Liver (tissue), 3 donors: ENCODE results near the gene DAAM1.

Source experiments
- CTCF ChIP-seq: fragments of 150-350 bp; IDR thresholded peaks from 2 replicates; pipeline ENCODE4 v1.5.1; 2017; ENCODE audit warnings: improper control_type of control experiment, low read depth, low read length; ENCODE audit not compliant: missing input control
- EGR1 ChIP-seq, 2 donors: IDR thresholded peaks; 2 replicates each; pipeline ENCODE4 v1.6.1; 2016 to 2018; ENCODE audit warnings: antibody characterized with exemption in 2 of 2, low read depth in 2 of 2
- GABPA ChIP-seq, 2 donors: IDR thresholded peaks in 1 of 2; conservative IDR thresholded peaks in 1 of 2; 2 replicates each; pipeline ENCODE4 v1.6.1; 2016; ENCODE audit warnings: antibody characterized with exemption in 2 of 2, mild to moderate bottlenecking in 1 of 2, moderate library complexity in 1 of 2
- HNF4A ChIP-seq, 2 donors: conservative IDR thresholded peaks; 2 replicates each; pipeline ENCODE4 v1.6.1; 2016; ENCODE audit warnings: antibody characterized with exemption in 2 of 2, mild to moderate bottlenecking in 2 of 2
- JUND ChIP-seq, 2 donors: IDR thresholded peaks; 2 replicates each; pipeline ENCODE4 v1.6.1; 2016; ENCODE audit warnings: antibody characterized with exemption in 2 of 2
- MAX ChIP-seq: IDR thresholded peaks from 2 replicates; pipeline ENCODE4 v1.6.1; 2016; ENCODE audit warnings: antibody characterized with exemption
- NR2F2 ChIP-seq: IDR thresholded peaks from 2 replicates; pipeline ENCODE4 v1.6.1; 2016; ENCODE audit warnings: antibody characterized with exemption
- RAD21 ChIP-seq, 2 donors: IDR thresholded peaks; 2 replicates each; pipeline ENCODE4 v1.6.1; 2016; ENCODE audit warnings: antibody characterized with exemption in 2 of 2, mild to moderate bottlenecking in 2 of 2
- TAF1 ChIP-seq: conservative IDR thresholded peaks from 2 replicates; pipeline ENCODE4 v1.6.1; 2016; ENCODE audit warnings: antibody characterized with exemption, mild to moderate bottlenecking
- YY1 ChIP-seq: IDR thresholded peaks from 2 replicates; pipeline ENCODE4 v1.6.1; 2016; ENCODE audit warnings: antibody characterized with exemption, mild to moderate bottlenecking
- TF ChIP-seq, protein P1 (sequence below): IDR thresholded peaks from 2 replicates; pipeline ENCODE4 v1.6.1; 2016; ENCODE audit warnings: antibody characterized with exemption, mild to moderate bottlenecking
- donor health status: healthy.
- donor health status: healthy.

- no peak for TF ChIP-seq CTCF
- TF ChIP-seq GABPA (IDR thresholded peaks at IDR 0.05 in 1 of 2, conservative IDR thresholded peaks at IDR 0.05 in 1 of 2), result no peak
- peak in 1 of 2 donors; percentile 6 for TF ChIP-seq RAD21 (IDR thresholded peaks at IDR 0.05)
- TF ChIP-seq, protein P1, sequence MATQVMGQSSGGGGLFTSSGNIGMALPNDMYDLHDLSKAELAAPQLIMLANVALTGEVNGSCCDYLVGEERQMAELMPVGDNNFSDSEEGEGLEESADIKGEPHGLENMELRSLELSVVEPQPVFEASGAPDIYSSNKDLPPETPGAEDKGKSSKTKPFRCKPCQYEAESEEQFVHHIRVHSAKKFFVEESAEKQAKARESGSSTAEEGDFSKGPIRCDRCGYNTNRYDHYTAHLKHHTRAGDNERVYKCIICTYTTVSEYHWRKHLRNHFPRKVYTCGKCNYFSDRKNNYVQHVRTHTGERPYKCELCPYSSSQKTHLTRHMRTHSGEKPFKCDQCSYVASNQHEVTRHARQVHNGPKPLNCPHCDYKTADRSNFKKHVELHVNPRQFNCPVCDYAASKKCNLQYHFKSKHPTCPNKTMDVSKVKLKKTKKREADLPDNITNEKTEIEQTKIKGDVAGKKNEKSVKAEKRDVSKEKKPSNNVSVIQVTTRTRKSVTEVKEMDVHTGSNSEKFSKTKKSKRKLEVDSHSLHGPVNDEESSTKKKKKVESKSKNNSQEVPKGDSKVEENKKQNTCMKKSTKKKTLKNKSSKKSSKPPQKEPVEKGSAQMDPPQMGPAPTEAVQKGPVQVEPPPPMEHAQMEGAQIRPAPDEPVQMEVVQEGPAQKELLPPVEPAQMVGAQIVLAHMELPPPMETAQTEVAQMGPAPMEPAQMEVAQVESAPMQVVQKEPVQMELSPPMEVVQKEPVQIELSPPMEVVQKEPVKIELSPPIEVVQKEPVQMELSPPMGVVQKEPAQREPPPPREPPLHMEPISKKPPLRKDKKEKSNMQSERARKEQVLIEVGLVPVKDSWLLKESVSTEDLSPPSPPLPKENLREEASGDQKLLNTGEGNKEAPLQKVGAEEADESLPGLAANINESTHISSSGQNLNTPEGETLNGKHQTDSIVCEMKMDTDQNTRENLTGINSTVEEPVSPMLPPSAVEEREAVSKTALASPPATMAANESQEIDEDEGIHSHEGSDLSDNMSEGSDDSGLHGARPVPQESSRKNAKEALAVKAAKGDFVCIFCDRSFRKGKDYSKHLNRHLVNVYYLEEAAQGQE, result no peak
- no peak for TF ChIP-seq EGR1 (IDR thresholded peaks at IDR 0.05; ENCODE audit: low read depth in 2 of 2)
- TF ChIP-seq MAX, result no peak
- no peak for TF ChIP-seq YY1
- TF ChIP-seq NR2F2, result peak; percentile 49
- no peak for TF ChIP-seq JUND (IDR thresholded peaks at IDR 0.05)
- no peak for TF ChIP-seq HNF4A (conservative IDR thresholded peaks at IDR 0.05)
- no peak for TF ChIP-seq TAF1
These were observed 9.3 kb downstream of the DAAM1 start for GRCh38 chr14:59197695-59198262.
